22Rv1 (cell line): ENCODE data around the gene MSX2.

Experiments
- CTCF ChIP-seq: fragments of 450-650 bp; IDR thresholded peaks from 2 replicates; pipeline ENCODE4 v1.5.1; 2017; ENCODE audit warnings: mild to moderate bottlenecking
- ZFX ChIP-seq: fragments of 450-650 bp; IDR thresholded peaks from 2 replicates; pipeline ENCODE4 v1.6.1; 2017; ENCODE audit warnings: antibody characterized with exemption, borderline replicate concordance

GRCh38 chr5:174755106-174755505, 30.7 kb downstream of the MSX2 start:
- TF ChIP-seq CTCF (no peak), ZFX (no peak)
